ENCODE data around the gene MYO9A.

Gene MYO9A

GRCh38 chr15:72118017-72118978 lies at the start of gene MYO9A, which contains the start of gene SENP8:
Gene MYO9A, minus strand, starts transcription at chr15:72118150. Its CDS starts 71,587 bp downstream, at chr15:72046563.
Gene SENP8, plus strand, starts transcription at chr15:72118403. Its CDS starts 21,221 bp downstream, at chr15:72139624.
- Histone ChIP-seq H3K4me1 (ENCODE audit: insufficient read depth, low read length) (peaks cover 27% of the 10 kb centered on the region), H3K27ac (ENCODE audit: low read depth, low read length) (peak within 1 kb of the TSS; percentile 97), H3K9ac (ENCODE audit: low read length) (peak within 1 kb of the TSS; percentile 90), H3K27me3 (ENCODE audit: control insufficient read depth in 1 of 2, insufficient read depth in 2 of 2, low read length in 2 of 2) (no peaks in the 10 kb centered on the region), H3K9me3 (ENCODE audit: low read length) (no peaks in the 10 kb centered on the region), H3K36me3 (ENCODE audit: insufficient read depth, low read length) (no peaks in the 10 kb centered on the region), H3K4me3 (ENCODE audit: low read depth in 1 of 2, low read length in 2 of 2) (peak within 1 kb of the TSS; percentile 92 to 93)

- Histone ChIP-seq H3K36me3 (ENCODE audit: insufficient read depth, low read length) (no peaks in the 10 kb centered on the region), H3K27ac (ENCODE audit: low read depth, low read length) (no peak overlapping the region), H3K9ac (ENCODE audit: low read length) (no peak overlapping the region), H3K9me3 (ENCODE audit: low read length) (no peaks in the 10 kb centered on the region), H3K4me3 (ENCODE audit: low read depth in 1 of 2, low read length in 2 of 2) (no peak overlapping the region), H3K27me3 (ENCODE audit: control insufficient read depth in 1 of 2, insufficient read depth in 2 of 2, low read length in 2 of 2) (no peaks in the 10 kb centered on the region), H3K4me1 (ENCODE audit: insufficient read depth, low read length) (no peaks in the 10 kb centered on the region)
Observed at GRCh38 chr15:72167445-72167844, 49.5 kb upstream of the MYO9A start.

GRCh38 chr15:72166716-72167417 lies 48.9 kb upstream of the MYO9A start:
- no peaks in the 10 kb centered on the region for H3K27me3 ChIP-seq (ENCODE audit: control insufficient read depth in 1 of 2, insufficient read depth in 2 of 2, low read length in 2 of 2)
- H3K27ac ChIP-seq (ENCODE audit: low read depth, low read length) = no peak overlapping the region
- no peaks in the 10 kb centered on the region for H3K4me1 ChIP-seq (ENCODE audit: insufficient read depth, low read length)
- H3K36me3 ChIP-seq (ENCODE audit: insufficient read depth, low read length) = no peaks in the 10 kb centered on the region
- H3K4me3 ChIP-seq (ENCODE audit: low read depth in 1 of 2, low read length in 2 of 2) = no peak overlapping the region
- no peaks in the 10 kb centered on the region for H3K9me3 ChIP-seq (ENCODE audit: low read length)
- H3K9ac ChIP-seq (ENCODE audit: low read length) = no peak overlapping the region

GRCh38 chr15:72163719-72164118 lies 45.8 kb upstream of the MYO9A start:
- Histone ChIP-seq H3K36me3 (ENCODE audit: insufficient read depth, low read length) (no peaks in the 10 kb centered on the region), H3K4me1 (ENCODE audit: insufficient read depth, low read length) (no peaks in the 10 kb centered on the region), H3K9ac (ENCODE audit: low read length) (no peak overlapping the region), H3K27me3 (ENCODE audit: control insufficient read depth in 1 of 2, insufficient read depth in 2 of 2, low read length in 2 of 2) (no peaks in the 10 kb centered on the region), H3K4me3 (ENCODE audit: low read depth in 1 of 2, low read length in 2 of 2) (no peak overlapping the region), H3K27ac (ENCODE audit: low read depth, low read length) (no peak overlapping the region), H3K9me3 (ENCODE audit: low read length) (no peaks in the 10 kb centered on the region)

GRCh38 chr15:72162569-72162968 lies 44.6 kb upstream of the MYO9A start:
- H3K9me3 ChIP-seq (ENCODE audit: low read length) = no peaks in the 10 kb centered on the region
- H3K27me3 ChIP-seq (ENCODE audit: control insufficient read depth in 1 of 2, insufficient read depth in 2 of 2, low read length in 2 of 2) = no peaks in the 10 kb centered on the region
- H3K4me3 ChIP-seq (ENCODE audit: low read depth in 1 of 2, low read length in 2 of 2) = no peak overlapping the region
- no peaks in the 10 kb centered on the region for H3K4me1 ChIP-seq (ENCODE audit: insufficient read depth, low read length)
- no peak overlapping the region for H3K9ac ChIP-seq (ENCODE audit: low read length)
- H3K36me3 ChIP-seq (ENCODE audit: insufficient read depth, low read length) = no peaks in the 10 kb centered on the region
- no peak overlapping the region for H3K27ac ChIP-seq (ENCODE audit: low read depth, low read length)

- H3K27ac ChIP-seq (ENCODE audit: low read depth, low read length) = no peak overlapping the region
- H3K36me3 ChIP-seq (ENCODE audit: insufficient read depth, low read length) = no peaks in the 10 kb centered on the region
- H3K9me3 ChIP-seq (ENCODE audit: low read length) = no peaks in the 10 kb centered on the region
- H3K4me1 ChIP-seq (ENCODE audit: insufficient read depth, low read length) = no peaks in the 10 kb centered on the region
- no peak overlapping the region for H3K9ac ChIP-seq (ENCODE audit: low read length)
- H3K4me3 ChIP-seq (ENCODE audit: low read depth in 1 of 2, low read length in 2 of 2) = no peak overlapping the region
- no peaks in the 10 kb centered on the region for H3K27me3 ChIP-seq (ENCODE audit: control insufficient read depth in 1 of 2, insufficient read depth in 2 of 2, low read length in 2 of 2)
Observed at GRCh38 chr15:72161361-72162132, 43.6 kb upstream of the MYO9A start.

- Histone ChIP-seq H3K9me3 (ENCODE audit: low read length) (no peaks in the 10 kb centered on the region), H3K9ac (ENCODE audit: low read length) (no peak overlapping the region), H3K4me1 (ENCODE audit: insufficient read depth, low read length) (no peaks in the 10 kb centered on the region), H3K36me3 (ENCODE audit: insufficient read depth, low read length) (no peaks in the 10 kb centered on the region), H3K4me3 (ENCODE audit: low read depth in 1 of 2, low read length in 2 of 2) (no peak overlapping the region), H3K27me3 (ENCODE audit: control insufficient read depth in 1 of 2, insufficient read depth in 2 of 2, low read length in 2 of 2) (no peaks in the 10 kb centered on the region), H3K27ac (ENCODE audit: low read depth, low read length) (no peak overlapping the region)
Observed at GRCh38 chr15:72160696-72161245, 42.8 kb upstream of the MYO9A start.

- H3K9me3 ChIP-seq (ENCODE audit: low read length) = no peaks in the 10 kb centered on the region
- H3K4me3 ChIP-seq (ENCODE audit: low read depth in 1 of 2, low read length in 2 of 2) = no peak overlapping the region
- H3K27me3 ChIP-seq (ENCODE audit: control insufficient read depth in 1 of 2, insufficient read depth in 2 of 2, low read length in 2 of 2) = no peaks in the 10 kb centered on the region
- H3K4me1 ChIP-seq (ENCODE audit: insufficient read depth, low read length) = peaks cover 17% of the 10 kb centered on the region
- H3K27ac ChIP-seq (ENCODE audit: low read depth, low read length) = no peak overlapping the region
- H3K36me3 ChIP-seq (ENCODE audit: insufficient read depth, low read length) = no peaks in the 10 kb centered on the region
- H3K9ac ChIP-seq (ENCODE audit: low read length) = no peak overlapping the region
Observed at GRCh38 chr15:72156928-72157327, 39.0 kb upstream of the MYO9A start.

- Histone ChIP-seq H3K27ac (ENCODE audit: low read depth, low read length) (peak overlapping the region; percentile 67), H3K9me3 (ENCODE audit: low read length) (no peaks in the 10 kb centered on the region), H3K4me3 (ENCODE audit: low read depth in 1 of 2, low read length in 2 of 2) (peak overlapping the region; percentile 45 to 67), H3K36me3 (ENCODE audit: insufficient read depth, low read length) (no peaks in the 10 kb centered on the region), H3K27me3 (ENCODE audit: control insufficient read depth in 1 of 2, insufficient read depth in 2 of 2, low read length in 2 of 2) (no peaks in the 10 kb centered on the region), H3K9ac (ENCODE audit: low read length) (peak overlapping the region; percentile 52), H3K4me1 (ENCODE audit: insufficient read depth, low read length) (peaks cover 17% of the 10 kb centered on the region)
Observed at GRCh38 chr15:72155635-72156616, 38.0 kb upstream of the MYO9A start.

- no peaks in the 10 kb centered on the region for H3K27me3 ChIP-seq (ENCODE audit: control insufficient read depth in 1 of 2, insufficient read depth in 2 of 2, low read length in 2 of 2)
- H3K27ac ChIP-seq (ENCODE audit: low read depth, low read length) = peak overlapping the region; percentile 67
- H3K9ac ChIP-seq (ENCODE audit: low read length) = peak overlapping the region; percentile 52
- peak overlapping the region; percentile 45 to 67 for H3K4me3 ChIP-seq (ENCODE audit: low read depth in 1 of 2, low read length in 2 of 2)
- H3K9me3 ChIP-seq (ENCODE audit: low read length) = no peaks in the 10 kb centered on the region
- H3K4me1 ChIP-seq (ENCODE audit: insufficient read depth, low read length) = peaks cover 17% of the 10 kb centered on the region
- H3K36me3 ChIP-seq (ENCODE audit: insufficient read depth, low read length) = no peaks in the 10 kb centered on the region
Observed at GRCh38 chr15:72155003-72155621, 37.2 kb upstream of the MYO9A start.
